ENCODE measurements around the gene SORBS1.

DNA sequence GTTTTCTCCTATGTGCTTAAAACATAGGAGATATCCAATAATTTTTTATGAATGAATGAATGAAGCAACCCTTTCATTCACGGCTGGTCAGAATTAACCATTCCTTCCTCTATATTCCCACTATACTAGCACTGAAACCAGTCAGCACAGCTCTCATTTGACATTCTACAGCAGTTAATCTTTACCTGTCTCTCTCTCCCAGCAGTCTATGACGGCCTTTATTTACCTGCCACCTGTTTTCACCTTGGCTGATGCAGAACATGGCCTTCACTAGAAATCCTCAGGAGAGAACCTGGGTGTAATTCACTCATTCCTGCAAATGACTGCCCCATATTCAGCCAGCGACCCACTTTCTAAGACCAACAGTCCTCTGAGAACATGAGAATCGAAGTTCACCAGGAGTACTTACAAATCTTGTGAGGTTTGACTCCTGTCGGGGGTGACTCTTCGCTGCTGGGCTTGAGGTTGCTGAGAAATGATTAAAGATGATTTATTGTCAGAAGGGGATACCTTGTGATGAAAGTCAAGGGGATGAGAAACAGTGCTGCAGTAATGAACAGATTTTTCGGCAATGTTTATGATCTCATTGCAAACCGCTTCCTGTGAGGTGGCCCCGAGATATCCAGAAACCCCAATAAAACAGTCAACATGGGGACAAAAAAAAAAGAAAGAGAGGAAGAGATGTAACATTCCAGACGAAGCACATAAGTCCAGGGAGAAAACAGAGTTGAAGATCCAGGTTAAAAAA is 239.4 kb downstream of the SORBS1 start:
- TF ChIP-seq, protein P1, sequence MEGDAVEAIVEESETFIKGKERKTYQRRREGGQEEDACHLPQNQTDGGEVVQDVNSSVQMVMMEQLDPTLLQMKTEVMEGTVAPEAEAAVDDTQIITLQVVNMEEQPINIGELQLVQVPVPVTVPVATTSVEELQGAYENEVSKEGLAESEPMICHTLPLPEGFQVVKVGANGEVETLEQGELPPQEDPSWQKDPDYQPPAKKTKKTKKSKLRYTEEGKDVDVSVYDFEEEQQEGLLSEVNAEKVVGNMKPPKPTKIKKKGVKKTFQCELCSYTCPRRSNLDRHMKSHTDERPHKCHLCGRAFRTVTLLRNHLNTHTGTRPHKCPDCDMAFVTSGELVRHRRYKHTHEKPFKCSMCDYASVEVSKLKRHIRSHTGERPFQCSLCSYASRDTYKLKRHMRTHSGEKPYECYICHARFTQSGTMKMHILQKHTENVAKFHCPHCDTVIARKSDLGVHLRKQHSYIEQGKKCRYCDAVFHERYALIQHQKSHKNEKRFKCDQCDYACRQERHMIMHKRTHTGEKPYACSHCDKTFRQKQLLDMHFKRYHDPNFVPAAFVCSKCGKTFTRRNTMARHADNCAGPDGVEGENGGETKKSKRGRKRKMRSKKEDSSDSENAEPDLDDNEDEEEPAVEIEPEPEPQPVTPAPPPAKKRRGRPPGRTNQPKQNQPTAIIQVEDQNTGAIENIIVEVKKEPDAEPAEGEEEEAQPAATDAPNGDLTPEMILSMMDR (conservative IDR thresholded peaks at IDR 0.05; ENCODE audit: low read length), result no peak
- no peak for TF ChIP-seq EZH2phosphoT487 (IDR thresholded peaks at IDR 0.05; ENCODE audit: borderline replicate concordance, low read depth, low read length)
